Measurements from ENCODE around the gene PLCL2.

GRCh38 chr3:16937326-16937845, 52.6 kb downstream of the PLCL2 start:
- TF ChIP-seq POLR2AphosphoS5 (IDR thresholded peaks at IDR 0.05; ENCODE audit: borderline replicate concordance, low read depth, low read length) (no peak), EZH2 (IDR thresholded peaks at IDR 0.05) (no peak), FOXP2 (optimal IDR thresholded peaks at IDR 0.05; ENCODE audit: control extremely low read depth, extremely low read length, insufficient read depth) (no peak)

Measured in SK-N-MC (cell line).